Cardiac muscle cell (in vitro differentiated cells and primary cell): ENCODE results near the gene UBE2S. TPM values are rescaled to one million over a fixed set of nuclear protein-coding genes. Genes with fewer than 3 reads are reported as not detected.

Source experiments
- DNase-seq, 2 donors: peaks; one replicate each; pipeline versions ENCODE4 v3.0.0 to v3.0.0-alpha.2; 2010 to 2017; ENCODE audit warnings: low read depth in 1 of 2, low spot score in 1 of 2
- H3K27ac ChIP-seq: fragments of 200-600 bp; sonication (generic); 2 replicates; pipeline ENCODE4 v1.5.1; 2016
- H3K27me3 ChIP-seq: fragments of 200-600 bp; sonication (generic); 2 replicates; pipeline ENCODE4 v1.6.0; 2016; ENCODE audit warnings: control low read depth
- H3K36me3 ChIP-seq: fragments of 200-600 bp; sonication (generic); 2 replicates; pipeline ENCODE4 v1.5.1; 2016; ENCODE audit warnings: control low read depth
- H3K4me1 ChIP-seq: fragments of 200-600 bp; sonication (generic); 2 replicates; pipeline ENCODE4 v1.8.1; 2017; ENCODE audit warnings: low read depth, mild to moderate bottlenecking, mixed run types
- H3K4me3 ChIP-seq: fragments of 200-600 bp; sonication (generic); 2 replicates; pipeline ENCODE4 v1.5.1; 2016; ENCODE audit warnings: mild to moderate bottlenecking
- H3K9me3 ChIP-seq: fragments of 200-600 bp; sonication (generic); 2 replicates; pipeline ENCODE4 v1.5.1; 2017; ENCODE audit warnings: low read depth, mild to moderate bottlenecking, control low read depth
- CTCF ChIP-seq: IDR thresholded peaks from 2 replicates; pipeline ENCODE4 v1.5.1; 2012; ENCODE audit warnings: low read depth, mild to moderate bottlenecking, low read length
- polyA plus RNA-seq: library from polyadenylated mRNA; unstranded; fragments of >200 nt; fragmentation: Nextera tagmentation; extraction: Ambion mirVana; gene quantifications from 2 replicates; pipeline ENCODE4 v1.2.1, GENCODE V29; 2016
- total RNA-seq: library from RNA; depleted of rRNA; stranded (reverse); fragments of >200 nt; gene quantifications from 2 replicates; pipeline ENCODE4 v1.2.3, GENCODE V29; 2016

UBE2S gene
- total and polyA plus RNA-seq, 2 experiments from 2014 or later: 164 to 244 TPM

- peak; percentile 98 to 99 for DNase-seq
- no peaks in the 10 kb centered on the region for H3K9me3 ChIP-seq
- H3K27me3 ChIP-seq: no peaks in the 10 kb centered on the region
- peaks cover 20% of the 10 kb centered on the region for H3K4me1 ChIP-seq
- H3K36me3 ChIP-seq: peaks cover 22% of the 10 kb centered on the region
- no peak for TF ChIP-seq CTCF
- peak within 1 kb of the TSS; percentile 71 for H3K27ac ChIP-seq
- peak within 1 kb of the TSS; percentile 89 for H3K4me3 ChIP-seq
These were observed 21.7 kb downstream of the UBE2S start, which contains the start of gene RPL28 for GRCh38 chr19:55385724-55386492. TSS of gene RPL28 (plus strand) at chr19:55385932. CDS start at chr19:55386358, 426 bp downstream.

- H3K27me3 ChIP-seq: no peaks in the 10 kb centered on the region
- H3K9me3 ChIP-seq: no peaks in the 10 kb centered on the region
- TF ChIP-seq CTCF: no peak
- peaks cover 20% of the 10 kb centered on the region for H3K4me1 ChIP-seq
- H3K4me3 ChIP-seq: peak overlapping the region; percentile 89
- H3K27ac ChIP-seq: peak overlapping the region; percentile 71
- peak; percentile 96 to 97 for DNase-seq
- H3K36me3 ChIP-seq: peaks cover 22% of the 10 kb centered on the region
These were observed 22.5 kb downstream of the UBE2S start for GRCh38 chr19:55384920-55385723.

- peak within 1 kb of the TSS; percentile 62 for H3K27ac ChIP-seq
- peaks cover 20% of the 10 kb centered on the region for H3K4me1 ChIP-seq
- no peaks in the 10 kb centered on the region for H3K27me3 ChIP-seq
- DNase-seq: no peak
- peak within 1 kb of the TSS; percentile 89 for H3K4me3 ChIP-seq
- TF ChIP-seq CTCF: no peak
- H3K9me3 ChIP-seq: no peaks in the 10 kb centered on the region
- H3K36me3 ChIP-seq: peaks cover 19% of the 10 kb centered on the region
These were observed 23.3 kb downstream of the UBE2S start, which contains the start of gene TMEM238 for GRCh38 chr19:55384131-55384919. TSS of gene TMEM238 (minus strand) at chr19:55384292. CDS start at chr19:55384259, 33 bp downstream.

GRCh38 chr19:55383279-55384130 is 24.1 kb downstream of the UBE2S start:
- H3K9me3 ChIP-seq: no peaks in the 10 kb centered on the region
- H3K4me3 ChIP-seq: peak overlapping the region; percentile 89
- H3K27me3 ChIP-seq: peaks cover 7% of the 10 kb centered on the region
- no peak for TF ChIP-seq CTCF
- peaks cover 20% of the 10 kb centered on the region for H3K4me1 ChIP-seq
- DNase-seq: peak; percentile 75 to 81
- H3K36me3 ChIP-seq: peaks cover 14% of the 10 kb centered on the region
- no peak overlapping the region for H3K27ac ChIP-seq
